ENCODE measurements around the gene HOXB6.

- TF ChIP-seq POLR2A (IDR thresholded peaks at IDR 0.05), result no peak
- TF ChIP-seq CTCF (IDR thresholded peaks at IDR 0.05), result no peak
These were observed 45.0 kb upstream of the HOXB6 start for GRCh38 chr17:48649741-48650140.

All from testis (tissue), 2 donors.